ENCODE measurements around the gene RGR. TPM values are rescaled to one million over a fixed set of nuclear protein-coding genes. Genes with fewer than 3 reads are reported as not detected.
A peak's percentile ranks its signal among the peaks of the same experiment; 100 is the strongest.
"Not testable (repeated sequence)": the region's sequence is repeated elsewhere in the genome, so short reads cannot be mapped to it uniquely, and the experiment has no call there.

Gene RGR
- total RNA-seq, 1 donor from 2014 or later, result not detected

GRCh38 chr10:84256510-84257342 is 11.9 kb downstream of the RGR start:
- peak; percentile 61 for ATAC-seq
- DNase-seq (ENCODE audit: low spot score), result no peak

- no peak for ATAC-seq
- no peak for DNase-seq (ENCODE audit: low spot score)
Measured at GRCh38 chr10:84257343-84258020, 12.6 kb downstream of the RGR start.

GRCh38 chr10:84258034-84258695 is 13.3 kb downstream of the RGR start:
- DNase-seq (ENCODE audit: low spot score), result no peak
- no peak for ATAC-seq

- ATAC-seq, result no peak
Measured at GRCh38 chr10:84261236-84261915, 16.5 kb downstream of the RGR start.

GRCh38 chr10:84262190-84262956 is 17.5 kb downstream of the RGR start:
- ATAC-seq (no peak), DNase-seq (ENCODE audit: low spot score) (no peak)

More at GRCh38 chr10:84261236-84261915, 16.5 kb downstream of the RGR start:
- no peak for DNase-seq (ENCODE audit: low spot score)

GRCh38 chr10:84263716-84264115 is 18.9 kb downstream of the RGR start:
- ATAC-seq, result no peak
- no peak for DNase-seq (ENCODE audit: low spot score)

- DNase-seq (ENCODE audit: low spot score) (peak; percentile 66), ATAC-seq (peak; percentile 98)
Measured at GRCh38 chr10:84264611-84265141, 19.8 kb downstream of the RGR start.

GRCh38 chr10:84265418-84265817 is 20.6 kb downstream of the RGR start:
- ATAC-seq (no peak), DNase-seq (ENCODE audit: low spot score) (no peak)

- ATAC-seq (peak; percentile 55), DNase-seq (ENCODE audit: low spot score) (no peak)
Measured at GRCh38 chr10:84267503-84268126, 22.8 kb downstream of the RGR start.

- DNase-seq (ENCODE audit: low spot score) (no peak), ATAC-seq (no peak)
Measured at GRCh38 chr10:84269162-84269561, 24.3 kb downstream of the RGR start.

- DNase-seq (ENCODE audit: low spot score) (no peak), ATAC-seq (no peak)
Measured at GRCh38 chr10:84269773-84270172, 24.9 kb downstream of the RGR start.

- ATAC-seq (no peak), DNase-seq (ENCODE audit: low spot score) (no peak)
Measured at GRCh38 chr10:84270708-84271107, 25.9 kb downstream of the RGR start.

- not testable (repeated sequence) for DNase-seq (ENCODE audit: low spot score)
Measured at GRCh38 chr10:84279876-84280475, 35.1 kb downstream of the RGR start.

GRCh38 chr10:84286695-84287094 is 41.8 kb downstream of the RGR start:
- no peak for ATAC-seq
- DNase-seq (ENCODE audit: low spot score), result no peak

More at GRCh38 chr10:84279876-84280475, 35.1 kb downstream of the RGR start:
- not testable (repeated sequence) for ATAC-seq

- DNase-seq (ENCODE audit: low spot score), result no peak
- ATAC-seq, result no peak
Measured at GRCh38 chr10:84288151-84288550, 43.3 kb downstream of the RGR start.

- DNase-seq (ENCODE audit: low spot score) (no peak), ATAC-seq (no peak)
Measured at GRCh38 chr10:84289521-84290200, 44.8 kb downstream of the RGR start.

GRCh38 chr10:84290235-84290634 is 45.4 kb downstream of the RGR start:
- DNase-seq (ENCODE audit: low spot score) (no peak), ATAC-seq (peak; percentile 52)

GRCh38 chr10:84291384-84291783 is 46.5 kb downstream of the RGR start:
- no peak for DNase-seq (ENCODE audit: low spot score)
- ATAC-seq, result peak; percentile 65

- no peak for ATAC-seq
Measured at GRCh38 chr10:84292502-84292901, 47.6 kb downstream of the RGR start.

More at GRCh38 chr10:84292502-84292901, 47.6 kb downstream of the RGR start:
- DNase-seq (ENCODE audit: low spot score), result no peak
